ENCODE data around the gene KNTC1.
A peak's percentile ranks its signal among the peaks of the same experiment; 100 is the strongest.
"Not testable (repeated sequence)": the region's sequence is repeated elsewhere in the genome, so short reads cannot be mapped to it uniquely, and the experiment has no call there.

KNTC1 gene

DNA sequence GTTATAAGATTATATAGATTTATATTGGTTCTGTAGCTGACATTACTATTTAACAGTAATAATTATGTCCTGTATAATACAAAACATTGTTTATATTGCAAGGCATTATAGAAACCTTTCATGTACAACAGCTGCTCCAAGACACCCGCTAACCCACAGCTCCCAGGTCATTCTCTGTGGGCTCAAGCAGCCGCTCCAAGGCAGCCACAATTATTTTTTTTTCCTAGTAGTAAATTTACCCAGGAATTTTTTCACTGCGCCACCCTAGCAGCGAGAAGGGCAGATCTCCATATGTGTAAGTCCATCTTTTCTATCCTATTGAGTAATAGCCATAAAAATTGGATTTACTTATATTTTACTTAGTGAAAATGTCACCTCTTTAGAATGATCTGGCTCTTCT, 36.3 kb downstream of the KNTC1 start:
- no peak for DNase-seq

DNA sequence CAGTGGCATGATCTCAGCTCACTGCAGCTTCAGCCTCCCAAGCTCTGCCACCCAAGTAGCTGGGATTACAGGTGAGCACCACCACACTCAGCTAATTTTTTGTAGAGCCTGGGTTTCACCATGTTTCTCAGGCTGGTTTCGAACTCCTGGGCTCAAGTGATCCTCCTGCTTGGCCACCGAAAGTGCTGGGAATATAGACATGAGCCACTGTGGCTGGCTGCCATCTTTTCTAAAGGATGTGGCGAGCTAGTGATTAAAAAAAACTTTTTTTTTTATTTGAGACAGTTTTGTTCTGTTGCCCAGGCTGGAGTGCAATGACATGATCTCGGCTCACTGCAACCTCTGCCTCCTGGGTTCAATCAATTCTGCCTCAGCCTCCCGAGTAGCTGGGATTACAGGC, 39.8 kb downstream of the KNTC1 start:
- not testable (repeated sequence) for DNase-seq

DNA sequence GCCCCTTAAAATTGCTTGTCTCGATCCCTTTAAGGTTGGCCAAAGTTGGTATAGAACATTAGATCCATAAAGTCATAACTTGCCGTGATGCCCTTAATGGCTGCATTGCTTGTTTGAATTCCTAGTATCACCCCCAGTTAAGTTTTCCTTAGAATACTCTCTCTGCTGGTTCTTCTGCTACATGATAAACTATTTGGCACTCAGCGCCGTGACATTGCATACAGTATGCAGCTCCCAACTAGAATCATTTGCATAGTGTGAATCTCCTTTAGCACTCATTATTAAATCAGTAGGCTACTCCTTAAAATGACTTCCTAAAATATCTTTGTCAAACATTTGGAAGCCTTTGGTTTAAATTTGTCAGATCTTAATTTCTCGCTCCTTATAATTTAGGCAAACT, 42.2 kb downstream of the KNTC1 start:
- DNase-seq = no peak

DNA sequence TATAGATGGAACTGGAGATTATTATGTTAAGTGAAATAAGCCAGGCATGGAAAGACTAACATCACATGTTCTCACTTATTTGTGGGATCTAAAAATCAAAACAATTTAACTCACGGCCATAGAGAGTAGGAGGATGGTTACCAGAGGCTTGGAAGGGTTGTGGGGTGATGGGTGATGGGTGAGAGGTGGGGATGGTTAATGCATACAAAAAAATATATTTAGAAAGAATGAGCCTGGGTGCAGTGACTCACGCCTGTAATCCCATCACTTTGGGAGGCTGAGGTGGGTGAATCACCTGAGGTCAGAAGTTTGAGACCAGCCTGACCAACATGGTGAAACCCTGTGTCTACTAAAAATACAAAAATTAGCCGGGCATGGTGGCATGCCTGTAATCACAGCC, 43.0 kb downstream of the KNTC1 start:
- not testable (repeated sequence) for DNase-seq

DNA sequence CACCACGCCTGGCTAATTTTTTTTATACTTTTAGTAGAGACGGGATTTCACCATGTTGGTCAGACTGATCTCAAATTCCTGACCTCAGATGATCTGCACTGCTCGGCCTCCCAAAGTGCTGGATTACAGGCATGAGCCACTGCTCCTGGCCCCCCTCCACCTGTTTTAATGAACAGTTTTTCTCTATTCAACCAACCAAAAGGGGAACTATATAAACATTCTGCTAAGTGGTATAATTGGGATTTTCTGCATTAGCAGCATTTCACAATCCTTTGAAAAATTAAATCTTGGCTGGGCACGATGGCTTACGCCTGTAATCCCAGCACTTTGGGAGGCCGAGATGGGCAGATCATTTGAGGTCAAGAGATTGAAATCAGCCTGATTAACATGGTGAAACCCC, 44.8 kb downstream of the KNTC1 start:
- no peak for DNase-seq

DNA sequence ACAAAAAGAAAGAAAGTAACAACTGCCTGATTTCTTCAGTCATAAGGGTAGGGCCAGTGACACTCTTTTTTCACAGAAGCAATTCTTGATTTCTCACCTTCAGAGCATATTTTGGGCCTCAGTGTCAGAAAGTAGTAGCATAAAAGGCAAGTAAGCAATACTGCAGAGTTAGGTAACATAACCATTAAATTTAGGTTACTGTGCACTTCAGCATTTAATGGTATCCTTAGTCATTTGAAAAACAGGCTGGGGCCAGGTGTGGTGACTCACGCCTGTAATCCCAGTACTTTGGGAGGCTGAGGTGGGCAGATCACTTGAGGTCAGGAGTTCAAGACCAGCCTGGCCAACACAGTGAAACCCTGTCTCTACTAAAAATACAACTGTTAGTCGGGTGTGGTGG, 56.2 kb downstream of the KNTC1 start:
- DNase-seq = not testable (repeated sequence)

DNA sequence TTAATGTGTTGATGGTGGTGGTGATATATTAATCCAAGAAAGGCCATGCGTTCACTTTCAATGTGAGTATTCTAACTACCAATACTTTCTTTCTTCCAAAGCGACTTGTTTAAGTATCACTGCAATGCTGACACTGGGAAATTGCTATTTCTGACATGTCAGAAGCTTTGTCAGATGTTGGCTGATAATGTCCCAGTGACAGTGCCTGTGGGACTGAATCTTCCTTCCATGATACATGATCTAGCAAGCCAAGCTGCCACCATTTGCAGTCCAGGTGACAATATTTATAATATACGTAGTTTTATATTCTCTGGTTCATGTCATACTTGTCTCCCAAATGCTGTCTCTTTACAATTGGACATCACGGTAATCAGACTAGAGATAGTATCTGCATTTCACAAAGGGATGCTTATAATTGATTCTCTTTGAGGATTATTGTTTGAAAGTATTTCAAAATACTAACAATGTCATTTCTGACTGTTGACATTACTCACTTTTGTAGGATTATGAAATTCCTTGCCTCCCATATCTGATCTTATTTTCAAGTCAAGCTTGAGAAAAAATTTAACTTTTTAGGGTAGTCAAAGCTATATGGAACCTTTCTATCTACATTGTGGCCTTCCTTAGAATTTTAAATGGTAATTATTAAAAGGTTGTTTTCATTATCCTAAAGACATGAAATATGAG, 57.3 kb downstream of the KNTC1 start:
- DNase-seq = no peak

DNA sequence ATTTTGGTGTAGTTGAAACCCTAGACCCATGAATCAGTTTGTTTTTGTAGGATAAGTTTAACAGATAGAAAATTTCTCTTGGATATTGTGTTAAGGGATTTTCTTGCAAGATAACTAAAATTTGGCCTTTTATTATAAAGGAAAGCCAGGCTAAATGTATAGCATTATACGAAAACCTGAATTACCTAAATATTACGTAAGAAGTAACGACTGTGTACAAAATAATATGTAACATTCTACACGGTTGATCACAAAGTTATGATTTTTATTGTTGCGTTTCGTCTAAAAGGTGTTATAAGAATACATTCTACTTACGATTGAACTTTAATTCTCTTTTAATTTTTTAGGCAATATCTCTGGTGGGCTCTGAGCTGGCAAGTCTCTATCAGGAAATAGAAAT, 63.9 kb downstream of the KNTC1 start:
- no peak for DNase-seq

DNA sequence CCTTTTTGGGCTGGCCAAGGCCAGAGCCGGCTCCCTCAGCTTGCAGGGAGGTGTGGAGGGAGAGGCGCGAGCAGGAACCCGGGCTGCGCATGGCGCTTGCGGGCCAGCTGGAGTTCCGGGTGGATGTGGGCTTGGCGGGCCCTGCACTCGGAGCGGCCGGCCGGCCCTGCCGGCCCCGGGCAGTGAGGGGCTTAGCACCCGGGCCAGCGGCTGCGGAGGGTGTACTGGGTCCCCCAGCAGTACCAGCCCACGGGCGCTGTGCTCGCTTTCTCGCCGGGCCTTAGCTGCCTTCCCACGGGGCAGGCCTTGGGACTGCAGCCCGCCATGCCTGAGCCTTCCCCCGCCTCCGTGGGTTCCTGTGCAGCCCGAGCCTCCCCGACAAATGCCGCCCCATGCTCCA, 64.9 kb downstream of the KNTC1 start:
- not testable (repeated sequence) for DNase-seq

DNA sequence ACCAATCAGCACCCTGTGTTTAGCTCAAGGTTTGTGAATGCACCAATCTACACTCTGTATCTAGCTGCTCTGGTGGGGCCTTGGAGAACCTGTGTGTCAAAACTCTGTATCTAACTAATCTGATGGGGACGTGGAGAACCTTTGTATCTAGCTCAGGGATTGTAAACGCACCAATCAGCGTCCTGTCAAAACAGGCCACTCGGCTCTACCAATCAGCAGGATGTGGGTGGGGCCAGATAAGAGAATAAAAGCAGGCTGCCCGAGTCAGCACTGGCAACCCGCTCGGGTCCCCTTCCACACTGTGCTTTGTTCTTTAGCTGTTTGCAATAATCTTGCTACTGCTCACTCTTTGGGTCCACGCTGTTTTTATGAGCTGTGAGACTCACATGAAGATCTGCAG, 65.5 kb downstream of the KNTC1 start:
- not testable (repeated sequence) for DNase-seq

DNA sequence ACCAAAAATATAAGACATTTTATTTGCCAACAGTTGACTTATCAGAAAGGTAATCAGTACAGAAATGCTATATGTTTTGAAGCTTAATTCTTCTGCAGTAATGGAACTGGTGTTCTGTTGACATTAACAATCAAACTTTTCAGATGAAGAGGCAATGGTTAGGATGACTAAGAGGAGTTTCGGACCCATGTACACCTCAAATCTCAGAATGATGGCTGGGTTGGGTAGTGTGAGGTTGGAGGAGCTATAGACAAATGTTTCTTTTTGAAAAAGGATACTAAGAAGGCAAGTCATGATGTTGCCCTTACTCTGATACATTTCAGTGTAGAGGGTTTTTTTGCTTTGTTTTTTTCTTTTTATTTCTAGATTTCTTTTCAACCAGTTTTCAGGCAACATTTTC, 66.9 kb downstream of the KNTC1 start:
- DNase-seq = no peak

DNA sequence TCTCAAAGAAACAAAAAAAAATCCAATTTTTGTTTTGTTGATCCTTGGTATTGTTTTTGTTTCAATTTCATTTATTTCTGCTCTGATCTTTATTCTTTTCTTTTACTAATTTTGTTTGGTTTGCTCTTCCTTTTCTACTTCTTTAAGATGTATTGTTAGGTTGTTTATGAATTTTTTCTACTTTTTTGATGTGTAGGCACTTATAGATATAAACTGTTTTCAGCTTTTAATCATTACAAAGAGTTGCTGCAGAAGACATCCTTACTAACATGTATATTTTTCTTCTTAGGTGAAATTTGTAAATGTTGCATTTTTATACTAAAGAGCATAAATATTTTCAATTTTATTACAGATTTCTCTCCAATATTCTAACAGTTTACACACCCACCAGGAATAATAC, 69.8 kb downstream of the KNTC1 start:
- DNase-seq = no peak

DNA sequence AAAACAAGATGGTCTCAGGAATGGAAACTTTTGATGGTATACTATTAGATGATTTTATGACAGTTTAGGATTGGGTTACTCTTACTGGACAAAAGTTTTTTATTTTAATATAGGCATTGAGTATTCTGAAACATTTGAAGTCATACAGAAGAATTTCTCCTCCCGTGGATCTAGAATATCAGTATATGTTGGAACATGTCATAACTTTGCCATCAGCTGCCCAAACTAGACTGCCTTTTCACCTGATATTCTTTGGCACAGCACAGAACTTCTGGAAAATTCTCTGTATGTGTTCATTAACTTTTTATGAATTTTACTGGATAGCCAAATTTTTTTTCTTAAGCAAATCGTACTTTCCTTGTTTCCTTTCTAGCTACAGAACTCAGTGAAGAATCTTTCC, 75.4 kb downstream of the KNTC1 start:
- DNase-seq = no peak

DNA sequence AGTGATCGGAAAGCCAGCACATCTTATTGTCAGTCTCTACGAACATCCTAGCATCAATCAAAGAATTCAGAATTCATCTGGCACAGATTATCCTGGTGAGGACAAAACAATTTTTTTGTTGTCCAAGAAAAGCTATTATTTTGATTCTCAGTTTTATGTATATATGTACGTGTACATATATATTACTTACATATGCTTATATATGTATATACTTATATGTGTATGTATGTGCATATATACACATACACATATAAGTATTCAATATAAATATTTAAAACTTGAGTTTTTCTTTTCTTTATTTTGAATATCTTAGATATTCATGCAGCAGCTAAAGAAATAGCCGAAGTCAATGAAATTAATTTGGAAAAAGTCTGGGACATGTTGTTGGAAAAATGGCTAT, 77.9 kb downstream of the KNTC1 start:
- no peak for DNase-seq

DNA sequence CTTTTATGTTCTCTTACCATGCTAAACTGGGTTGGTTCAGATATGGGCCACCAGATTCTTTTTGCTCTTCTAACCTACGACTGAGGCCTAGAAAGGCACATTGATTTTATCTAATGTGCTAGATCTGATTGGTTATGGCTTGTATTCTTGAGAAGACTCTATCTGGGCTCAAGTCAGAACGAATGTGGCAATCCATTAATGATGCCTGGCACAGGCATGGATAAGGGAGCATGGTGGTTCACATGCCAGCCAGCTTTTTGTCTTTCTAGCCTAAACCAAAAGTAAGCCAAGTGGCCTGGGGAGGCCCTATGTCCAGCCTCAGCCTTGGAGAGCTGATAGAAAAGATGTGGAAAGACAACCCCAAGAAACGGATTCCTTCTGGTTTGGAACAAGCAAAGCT, 82.7 kb downstream of the KNTC1 start:
- DNase-seq = no peak

DNA sequence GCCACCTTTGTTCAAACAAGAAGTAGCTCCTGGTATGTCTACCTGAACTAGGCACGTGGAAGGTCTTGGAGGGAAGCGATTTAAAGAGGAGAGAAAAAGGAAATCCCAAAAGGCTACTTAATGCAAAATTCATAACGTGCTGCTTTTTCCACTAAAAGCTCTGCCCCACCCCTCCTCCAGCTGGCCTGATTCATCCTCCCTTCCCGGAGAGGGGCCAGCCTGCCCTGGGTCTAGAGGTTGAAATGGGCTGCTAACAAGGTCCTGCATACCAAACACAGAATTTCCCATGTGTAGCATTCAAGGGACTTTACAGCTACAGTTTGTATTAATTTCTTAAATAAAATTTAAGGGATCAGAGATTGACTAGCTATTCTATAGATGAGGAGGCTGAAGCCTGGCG, 83.2 kb downstream of the KNTC1 start:
- no peak for DNase-seq

DNA sequence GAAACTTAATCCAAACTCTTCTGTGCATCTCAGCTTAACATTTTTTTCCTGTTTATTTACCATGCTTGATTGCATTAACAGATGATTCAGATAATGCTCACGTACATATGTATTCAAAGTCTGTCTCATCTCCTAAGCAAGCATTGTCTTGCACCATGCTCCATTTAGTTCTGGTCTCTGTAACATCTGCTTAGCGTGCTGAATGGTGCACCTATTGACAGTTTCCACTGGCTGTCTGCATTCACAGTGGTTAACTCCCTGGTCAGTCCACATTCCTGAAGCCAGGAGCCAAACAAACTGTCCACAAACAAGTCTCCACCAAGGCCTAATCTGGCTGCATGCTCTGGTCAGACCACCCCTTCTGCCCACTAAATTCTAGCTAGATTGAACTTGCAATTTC, 83.9 kb downstream of the KNTC1 start:
- no peak for DNase-seq

DNA sequence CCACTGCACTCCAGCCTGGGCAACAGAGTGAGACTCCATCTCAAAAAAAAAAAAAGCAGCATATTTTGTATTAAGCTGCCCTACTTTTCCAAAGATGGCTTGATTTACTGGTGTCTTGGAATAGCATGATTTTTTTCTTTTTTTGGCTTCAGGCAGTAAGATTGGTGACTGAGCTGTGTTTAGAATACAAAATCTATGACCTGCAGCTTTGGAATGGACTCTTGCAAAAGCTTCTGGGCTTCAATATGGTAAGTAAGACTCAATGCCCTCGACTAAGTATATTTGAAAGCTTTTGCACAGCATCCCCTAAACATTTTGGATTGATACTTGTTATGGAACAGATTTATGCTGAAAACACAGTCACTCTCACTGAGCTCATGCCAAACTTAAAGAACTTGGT, 87.8 kb downstream of the KNTC1 start:
- no peak for DNase-seq

DNA sequence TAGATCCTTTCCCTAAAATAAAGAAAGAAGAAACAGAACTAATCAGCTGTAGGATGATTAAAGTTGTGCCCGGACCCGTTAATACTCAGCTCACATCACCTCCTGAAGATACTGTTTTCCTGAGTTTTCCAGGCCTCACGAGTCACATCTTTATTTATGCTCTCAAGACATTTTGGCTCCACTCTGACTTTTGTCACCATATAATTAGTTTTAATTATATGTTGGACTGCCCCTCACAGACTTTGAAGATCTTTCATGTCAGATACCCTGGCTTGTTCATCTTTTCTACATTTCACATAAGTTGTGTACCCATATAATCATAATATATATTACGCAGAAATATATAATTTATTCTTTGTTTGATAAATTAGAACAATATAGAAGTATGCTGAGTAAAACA, 88.7 kb downstream of the KNTC1 start:
- no peak for DNase-seq

DNA sequence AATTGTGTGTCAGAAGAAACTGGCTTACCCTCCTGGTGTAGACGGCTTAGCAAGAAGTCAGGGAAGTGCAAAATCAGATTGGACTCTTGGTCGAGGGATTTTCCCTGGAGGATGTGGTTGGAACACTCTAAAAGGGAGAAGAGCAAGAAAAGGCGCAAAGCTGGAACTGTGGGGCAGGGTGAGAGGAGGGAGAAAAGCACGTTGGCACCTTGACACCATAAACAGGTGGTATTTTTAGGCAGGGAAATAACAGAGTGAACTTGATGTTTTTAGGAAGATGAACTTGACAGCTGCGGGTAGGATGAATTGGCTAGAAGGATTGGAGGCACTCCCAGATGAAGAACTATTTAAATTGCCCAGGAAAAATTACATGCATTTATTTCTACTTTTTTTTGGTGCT, 108.4 kb downstream of the KNTC1 start:
- DNase-seq = no peak

DNA sequence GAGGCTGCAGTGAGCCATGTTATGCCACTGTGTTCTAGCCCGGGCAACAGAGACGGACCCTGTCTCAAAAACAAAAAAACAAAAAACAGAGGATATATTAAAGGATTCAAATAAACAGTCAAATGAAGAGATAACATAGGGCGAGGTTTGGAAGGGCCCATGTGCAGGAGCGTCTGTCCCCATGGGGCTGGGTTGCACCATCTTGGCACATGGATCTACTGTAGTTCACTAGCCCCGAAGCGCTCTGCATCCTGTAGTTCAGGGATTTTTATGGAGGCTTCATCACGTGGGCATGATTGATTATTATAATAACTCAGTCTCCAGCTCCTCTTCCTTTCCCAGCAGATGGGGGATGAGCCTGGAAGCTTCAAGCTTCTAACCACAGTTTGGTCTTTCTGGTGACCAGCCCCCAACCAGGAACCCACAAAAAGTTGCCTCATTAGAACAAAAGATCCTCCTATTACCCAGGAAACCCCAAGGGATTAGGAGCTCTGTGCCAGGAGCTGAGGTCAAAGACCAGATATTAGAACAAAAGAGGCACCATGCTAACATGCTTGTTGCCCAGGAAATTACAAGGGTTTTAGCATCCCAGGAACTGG, 116.3 kb downstream of the KNTC1 start:
- DNase-seq = no peak

DNA sequence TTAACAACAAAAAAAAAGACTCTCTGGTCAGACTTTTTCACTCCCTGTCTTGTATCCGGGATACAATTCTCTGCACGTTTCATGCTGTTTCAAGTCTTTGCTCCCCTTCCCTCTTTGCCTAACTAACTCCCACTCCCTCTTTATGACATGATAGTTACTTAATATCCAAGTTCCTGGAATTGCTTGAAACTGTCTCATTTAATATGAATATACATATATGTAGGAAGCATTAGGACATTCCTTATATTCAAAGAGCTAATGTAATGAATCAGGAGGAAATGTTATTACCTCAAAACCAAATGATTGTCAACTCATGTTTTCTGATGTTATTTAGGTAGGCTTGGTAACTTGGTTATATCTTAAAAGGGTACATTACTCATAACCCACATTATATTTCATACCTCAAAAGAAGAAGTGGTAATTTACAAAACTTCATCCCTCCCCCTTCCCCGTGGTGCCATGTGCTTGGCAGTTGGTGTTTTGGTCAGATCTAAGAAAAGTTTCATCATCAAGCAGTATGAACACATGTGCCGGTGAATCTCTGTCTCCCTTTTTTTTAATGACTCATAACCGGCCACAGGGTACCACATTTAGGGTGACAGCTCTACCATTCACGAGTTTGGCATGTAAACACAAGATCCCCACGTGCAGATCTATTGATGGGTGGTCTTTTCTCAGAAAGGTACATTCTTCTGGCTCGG, 119.6 kb downstream of the KNTC1 start:
- DNase-seq = peak; percentile 67

DNA sequence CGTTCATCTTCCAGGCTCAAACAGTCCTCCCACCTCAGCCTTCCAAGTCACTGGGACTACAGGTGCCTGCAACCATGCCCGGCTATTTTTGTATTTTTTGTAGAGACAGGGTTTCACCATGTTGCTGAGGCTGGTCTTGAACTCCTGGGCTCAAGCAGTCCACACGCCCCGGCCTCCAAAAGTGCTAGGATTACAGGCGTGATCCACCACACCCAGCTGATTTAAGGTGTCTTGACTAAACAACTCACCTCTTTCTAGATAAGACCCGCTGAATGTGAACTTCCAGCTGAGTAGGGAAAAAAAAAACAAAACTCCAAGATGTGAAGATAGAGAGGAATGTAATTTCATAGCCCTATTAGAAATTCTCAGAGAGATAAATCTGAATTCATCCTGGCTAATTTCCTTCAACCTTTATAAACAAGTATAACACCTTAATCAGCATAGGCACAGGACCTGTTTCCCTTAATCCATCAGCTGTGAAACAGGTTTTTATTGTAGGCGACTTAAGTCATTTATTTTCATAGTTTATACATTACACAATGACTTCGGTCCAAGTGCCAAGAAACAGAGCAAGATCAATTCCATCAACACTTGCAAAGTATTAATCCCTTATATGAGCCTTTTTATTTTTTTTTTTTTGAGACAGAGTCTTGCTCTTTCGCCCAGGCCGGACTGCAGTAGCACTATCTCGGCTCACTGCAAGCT, 124.6 kb downstream of the KNTC1 start:
- no peak for DNase-seq

DNA sequence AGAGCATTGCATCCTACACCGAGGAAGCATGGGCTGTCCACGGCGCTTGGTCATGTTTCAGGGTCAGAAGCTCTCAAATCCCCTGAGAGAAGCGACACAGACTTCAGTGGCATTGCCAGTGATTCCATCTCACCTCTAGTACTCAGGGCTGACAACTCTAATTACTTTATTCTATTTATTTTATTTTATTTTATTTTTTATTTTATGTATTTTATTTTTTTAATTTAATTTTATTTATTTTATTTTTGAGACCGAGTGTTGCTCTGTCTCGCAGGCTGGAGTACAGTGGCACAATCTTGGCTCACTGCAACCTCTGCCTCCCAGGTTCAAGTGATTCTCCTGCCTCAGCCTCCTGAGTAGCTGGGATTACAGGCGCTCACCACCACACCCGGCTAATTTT, 126.2 kb downstream of the KNTC1 start:
- not testable (repeated sequence) for DNase-seq

Measured in activated CD8-positive, alpha-beta memory T cell treated with anti-CD3 and anti-CD28 coated beads for 24 hours (primary cell).